ENCODE results near the gene TBC1D30.
A peak's percentile ranks its signal among the peaks of the same experiment; 100 is the strongest.
"Not testable (repeated sequence)": the region's sequence is repeated elsewhere in the genome, so short reads cannot be mapped to it uniquely, and the experiment has no call there.

TBC1D30 gene, protein sequence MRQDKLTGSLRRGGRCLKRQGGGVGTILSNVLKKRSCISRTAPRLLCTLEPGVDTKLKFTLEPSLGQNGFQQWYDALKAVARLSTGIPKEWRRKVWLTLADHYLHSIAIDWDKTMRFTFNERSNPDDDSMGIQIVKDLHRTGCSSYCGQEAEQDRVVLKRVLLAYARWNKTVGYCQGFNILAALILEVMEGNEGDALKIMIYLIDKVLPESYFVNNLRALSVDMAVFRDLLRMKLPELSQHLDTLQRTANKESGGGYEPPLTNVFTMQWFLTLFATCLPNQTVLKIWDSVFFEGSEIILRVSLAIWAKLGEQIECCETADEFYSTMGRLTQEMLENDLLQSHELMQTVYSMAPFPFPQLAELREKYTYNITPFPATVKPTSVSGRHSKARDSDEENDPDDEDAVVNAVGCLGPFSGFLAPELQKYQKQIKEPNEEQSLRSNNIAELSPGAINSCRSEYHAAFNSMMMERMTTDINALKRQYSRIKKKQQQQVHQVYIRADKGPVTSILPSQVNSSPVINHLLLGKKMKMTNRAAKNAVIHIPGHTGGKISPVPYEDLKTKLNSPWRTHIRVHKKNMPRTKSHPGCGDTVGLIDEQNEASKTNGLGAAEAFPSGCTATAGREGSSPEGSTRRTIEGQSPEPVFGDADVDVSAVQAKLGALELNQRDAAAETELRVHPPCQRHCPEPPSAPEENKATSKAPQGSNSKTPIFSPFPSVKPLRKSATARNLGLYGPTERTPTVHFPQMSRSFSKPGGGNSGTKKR

DNA sequence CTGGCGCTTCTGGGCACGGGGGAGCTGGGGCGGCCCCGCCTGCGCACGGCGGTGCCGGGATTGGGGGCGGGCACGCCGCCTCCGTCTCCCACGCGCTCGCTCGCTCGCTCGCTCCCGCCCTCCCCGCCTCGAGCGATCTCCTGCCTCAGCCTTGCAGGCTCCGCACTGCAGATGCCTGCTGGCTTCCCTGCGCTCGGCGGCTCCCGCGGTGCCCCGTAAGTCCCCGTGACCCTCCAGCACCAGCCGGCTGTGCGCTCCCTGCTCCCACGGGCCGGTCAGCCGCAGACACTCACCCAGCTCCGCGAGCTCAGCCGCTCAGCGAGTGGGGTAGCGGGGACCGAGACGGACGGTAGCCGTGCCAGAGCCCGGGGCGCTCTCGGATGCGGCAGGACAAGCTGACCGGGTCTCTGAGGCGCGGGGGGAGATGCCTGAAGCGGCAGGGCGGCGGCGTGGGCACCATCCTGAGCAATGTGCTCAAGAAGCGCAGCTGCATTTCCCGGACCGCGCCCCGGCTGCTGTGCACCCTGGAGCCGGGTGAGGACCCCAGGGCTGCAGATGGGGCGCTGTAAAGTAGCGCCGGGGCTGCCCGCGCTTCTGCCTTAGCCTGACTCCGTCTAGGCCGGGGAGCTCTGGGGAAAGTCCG, at the start of gene TBC1D30:
TBC1D30 (plus strand) TSS at position 148 of the 643 bp plus-strand sequence; CDS start at position 381, 233 bp downstream.
- DNase-seq, result peak; percentile 81

DNA sequence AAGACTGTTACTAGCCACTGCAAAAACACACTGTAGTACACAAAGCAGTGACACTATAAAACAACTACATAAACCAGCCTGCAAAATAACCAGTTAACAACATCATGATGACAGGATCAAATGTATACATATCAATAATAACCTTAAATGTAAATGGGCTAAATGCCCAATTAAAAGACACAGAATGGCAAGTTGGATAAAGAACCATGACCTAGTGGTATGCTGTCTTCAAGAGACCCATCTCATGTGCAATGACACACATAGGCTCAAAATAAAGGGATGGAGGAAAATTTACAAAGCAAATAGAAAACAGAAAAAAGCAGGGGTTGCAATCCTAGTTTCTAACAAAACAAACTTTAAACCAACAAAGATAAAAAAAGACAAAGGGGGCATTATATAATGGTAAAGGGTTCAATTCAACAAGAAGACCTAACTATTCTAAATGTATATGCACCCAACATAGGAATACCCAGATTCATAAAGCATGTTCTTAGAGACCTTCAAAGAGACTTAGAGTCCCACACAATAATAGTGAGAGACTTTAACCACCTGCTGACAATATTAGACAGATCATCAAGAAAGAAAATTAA, 49.2 kb upstream of the TBC1D30 start:
- not testable (repeated sequence) for DNase-seq

DNA sequence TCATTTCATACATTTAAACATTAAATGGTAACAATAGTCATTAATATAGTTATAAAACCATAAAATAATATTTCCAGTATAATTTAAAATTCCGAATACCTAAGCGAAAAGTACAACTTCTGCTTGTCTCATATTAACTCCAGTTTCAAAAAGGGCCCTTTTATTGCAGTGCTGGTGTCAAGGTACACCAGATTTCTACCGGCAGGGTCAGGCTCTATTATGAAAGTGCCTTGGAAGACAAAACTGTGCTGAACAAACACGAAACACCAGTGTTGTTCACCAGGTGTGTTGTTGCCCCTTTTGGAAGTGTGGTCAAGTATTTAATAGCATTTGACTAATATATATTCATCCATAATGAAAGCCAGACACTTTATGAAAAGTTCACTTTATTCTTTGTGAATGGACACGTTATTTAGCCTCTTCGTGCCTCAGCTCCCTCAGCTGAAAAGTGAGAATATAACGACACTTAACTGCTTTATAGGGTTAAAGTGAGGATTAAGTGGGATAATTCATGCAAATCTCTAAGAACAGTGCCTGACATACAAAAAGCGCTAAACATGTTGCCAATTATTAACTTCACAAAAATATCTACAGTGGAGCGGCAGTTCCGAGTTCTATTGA, 45.0 kb upstream of the TBC1D30 start:
- DNase-seq, result no peak

DNA sequence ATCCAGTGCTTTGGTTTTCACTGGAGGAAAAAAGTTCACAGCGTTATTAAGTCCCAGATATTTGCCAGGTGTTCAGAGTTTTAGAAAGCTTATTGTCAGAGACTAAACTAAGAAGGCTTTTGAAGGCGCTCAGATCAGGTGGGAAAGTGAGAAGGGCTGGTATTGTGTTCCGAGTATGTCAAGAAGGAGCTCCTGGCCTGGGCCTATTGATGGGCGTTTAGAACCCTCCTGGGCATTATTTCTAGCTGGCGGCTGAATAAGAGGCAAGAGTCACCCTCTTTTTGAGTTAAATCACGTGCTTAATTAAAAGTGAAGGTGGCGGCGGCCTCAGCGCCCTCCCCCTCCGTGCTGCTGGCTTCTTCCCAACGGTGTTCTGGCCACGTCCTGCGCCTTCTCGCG, 44.3 kb upstream of the TBC1D30 start:
- peak; percentile 65 for DNase-seq

DNA sequence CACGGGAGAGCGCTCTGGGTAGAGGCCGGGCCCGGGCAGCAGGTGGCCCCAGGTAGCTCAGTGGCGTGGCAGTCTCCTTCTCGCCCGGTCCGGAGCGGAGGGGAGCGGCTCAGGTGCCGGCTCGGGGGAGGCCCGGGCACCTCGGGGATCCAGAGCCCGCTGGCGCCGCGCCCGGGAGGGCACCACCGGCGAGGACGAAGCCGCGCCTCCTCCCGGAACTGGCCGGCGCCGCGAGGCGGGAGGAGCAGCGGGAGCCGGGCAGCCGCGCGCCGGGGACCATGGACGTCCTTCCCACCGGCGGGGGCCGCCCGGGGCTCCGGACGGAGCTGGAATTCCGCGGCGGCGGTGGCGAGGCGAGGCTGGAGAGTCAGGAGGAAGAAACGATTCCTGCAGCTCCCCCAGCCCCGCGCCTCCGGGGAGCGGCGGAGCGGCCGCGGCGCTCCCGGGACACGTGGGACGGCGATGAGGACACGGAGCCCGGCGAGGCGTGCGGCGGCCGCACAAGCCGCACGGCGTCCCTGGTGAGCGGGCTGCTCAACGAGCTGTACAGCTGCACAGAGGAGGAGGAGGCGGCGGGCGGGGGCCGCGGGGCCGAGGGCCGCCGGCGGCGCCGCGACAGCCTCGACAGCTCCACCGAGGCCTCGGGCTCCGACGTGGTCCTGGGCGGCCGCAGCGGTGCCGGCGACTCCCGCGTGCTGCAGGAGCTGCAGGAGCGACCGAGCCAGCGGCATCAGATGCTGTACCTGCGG, 43.7 kb upstream of the TBC1D30 start:
- peak; percentile 80 for DNase-seq

DNA sequence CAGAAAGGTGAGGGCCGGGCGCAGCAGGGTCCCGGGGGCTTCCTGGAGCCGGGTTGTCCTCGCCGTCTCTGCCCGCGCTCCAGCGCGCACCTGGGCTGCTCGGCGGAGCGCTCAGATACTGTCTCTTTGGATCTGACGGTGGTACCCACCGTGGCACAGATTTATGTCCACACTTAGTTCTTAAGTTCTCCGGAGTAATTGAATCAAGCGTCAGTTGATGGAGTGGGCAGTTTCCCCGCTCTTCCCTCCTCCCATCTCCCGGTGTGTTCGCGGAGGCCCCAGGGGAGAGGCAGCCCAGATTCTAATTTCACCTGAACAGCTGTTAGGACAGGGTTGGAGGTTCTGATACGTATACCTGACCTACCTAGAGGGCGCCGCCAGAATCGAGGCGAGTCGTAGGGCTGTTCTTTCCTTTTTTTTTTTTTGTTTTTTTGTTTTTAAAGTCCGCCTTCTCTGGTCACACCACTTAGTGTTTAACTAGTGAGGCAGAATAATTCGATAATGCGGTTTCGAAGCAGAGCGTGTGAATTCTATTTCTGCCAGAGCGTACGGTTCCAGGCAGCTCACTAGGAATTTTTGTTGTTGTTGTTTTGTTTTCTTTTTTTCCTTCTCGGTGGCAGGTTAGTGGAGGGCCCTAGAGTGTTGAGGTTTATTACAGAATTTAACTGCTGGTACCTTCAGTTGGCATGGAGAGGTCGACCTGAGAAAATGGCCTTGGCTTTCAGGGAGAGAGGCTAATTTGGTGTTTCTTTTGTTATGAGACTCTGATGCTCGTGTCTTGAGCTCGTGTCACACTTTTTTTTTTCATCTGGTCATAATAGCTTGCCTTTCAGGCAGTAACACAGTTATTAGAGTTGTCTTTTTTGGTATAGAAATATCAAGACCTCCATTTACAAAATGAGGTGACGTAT, 42.9 kb upstream of the TBC1D30 start:
- DNase-seq, result peak; percentile 89

DNA sequence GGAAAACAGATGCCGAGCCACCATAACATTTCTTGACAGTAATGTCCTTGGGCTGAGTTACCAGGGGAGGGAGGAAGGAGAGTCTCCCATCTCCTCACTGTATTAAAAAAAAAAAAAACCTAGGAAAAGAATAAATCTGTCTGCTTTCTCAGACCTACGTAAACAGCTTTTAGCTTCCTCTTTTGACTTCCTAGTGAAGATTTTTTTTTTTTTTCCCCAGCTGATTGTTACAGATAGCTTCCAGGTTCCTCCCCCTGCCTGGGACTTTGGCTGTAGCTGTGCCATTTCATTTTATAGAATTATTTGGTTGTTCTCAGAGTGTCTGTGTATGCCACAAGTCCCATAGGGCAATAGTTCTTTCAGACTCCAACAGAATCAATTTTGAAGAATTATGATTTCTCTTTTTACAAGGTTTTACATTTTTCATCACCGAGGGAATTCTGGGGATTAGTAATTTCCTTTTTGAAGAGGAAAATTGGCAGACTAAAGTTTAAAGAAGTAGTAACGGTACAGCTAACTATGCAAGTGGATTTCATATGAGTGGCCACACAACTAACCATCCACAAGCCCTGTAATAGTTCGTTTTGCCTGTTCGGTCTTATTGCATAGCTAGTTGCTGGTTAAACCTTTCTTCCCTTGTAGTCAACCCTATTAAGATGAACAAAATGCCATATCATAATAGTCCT, 42.1 kb upstream of the TBC1D30 start:
- peak; percentile 26 for DNase-seq

DNA sequence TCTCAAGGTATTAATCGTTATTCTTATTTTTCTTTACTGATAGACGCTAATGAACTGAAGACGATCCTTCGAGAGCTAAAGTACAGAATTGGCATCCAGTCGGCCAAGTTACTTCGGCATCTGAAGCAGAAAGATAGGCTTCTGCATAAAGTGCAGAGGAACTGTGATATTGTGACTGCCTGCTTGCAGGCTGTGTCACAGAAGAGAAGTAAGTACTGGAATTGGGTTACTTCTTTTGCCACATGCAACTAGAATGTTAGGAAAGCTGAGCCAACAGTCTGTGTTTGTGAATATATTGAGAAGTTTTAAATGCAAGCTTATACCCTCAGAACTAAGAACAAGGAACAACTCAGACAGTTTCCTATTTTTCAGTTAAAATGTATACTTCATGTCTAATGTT, 38.6 kb upstream of the TBC1D30 start:
- no peak for DNase-seq

DNA sequence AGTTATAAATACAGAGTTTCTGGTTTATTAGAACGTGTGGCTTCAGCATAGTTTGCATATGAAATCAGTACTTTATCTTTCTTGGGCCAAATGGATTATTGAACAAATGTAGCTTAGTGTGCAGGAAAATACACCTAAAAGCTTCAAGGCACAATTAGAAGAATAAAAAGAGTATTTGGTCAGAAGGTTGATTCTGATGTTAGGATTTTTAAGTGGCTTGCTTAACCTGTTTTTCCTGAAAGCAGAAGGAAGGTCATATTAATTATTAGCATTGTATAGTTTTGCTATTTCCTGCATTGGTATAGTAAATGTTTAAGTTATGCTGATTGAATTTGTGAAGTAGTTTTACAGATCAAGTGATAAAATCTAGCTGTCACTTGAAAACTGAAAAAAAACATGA, 34.3 kb upstream of the TBC1D30 start:
- no peak for DNase-seq

DNA sequence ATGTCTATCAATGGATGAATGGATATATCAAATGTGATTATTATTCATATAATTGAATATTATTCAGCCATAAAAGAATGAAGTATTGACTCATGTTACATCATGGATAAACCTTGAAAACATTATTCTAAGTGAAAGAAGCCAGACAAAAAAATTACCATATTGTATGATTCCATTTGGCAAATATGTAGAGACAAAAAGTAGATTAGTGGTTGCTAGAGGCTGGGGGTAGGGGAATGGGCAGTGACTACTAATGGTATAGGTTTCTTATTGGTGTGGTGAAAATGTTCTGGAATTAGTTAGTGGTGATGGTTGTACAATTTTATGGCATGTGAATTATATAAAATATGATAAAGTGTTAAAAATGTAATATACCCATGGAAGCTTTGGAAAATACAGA, 33.4 kb upstream of the TBC1D30 start:
- DNase-seq, result no peak

DNA sequence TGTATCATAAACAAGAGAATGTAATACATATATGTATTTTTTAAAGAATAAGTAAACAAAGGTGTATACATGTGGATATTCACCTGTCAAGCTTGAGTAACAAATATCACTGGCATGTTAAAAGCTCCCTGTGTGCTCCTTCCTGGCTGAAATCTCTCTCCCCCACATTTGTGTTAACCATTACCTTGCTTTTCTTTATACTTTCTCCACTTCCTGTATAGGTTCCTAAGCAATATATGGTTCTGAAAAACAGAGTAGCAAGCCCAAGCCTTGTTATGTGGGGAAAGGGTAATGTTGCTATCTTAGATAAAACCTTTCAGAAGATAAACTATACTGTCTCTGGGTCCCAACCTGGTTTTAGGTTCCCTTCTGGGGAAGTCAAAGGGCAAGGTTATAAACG, 32.3 kb upstream of the TBC1D30 start:
- no peak for DNase-seq

DNA sequence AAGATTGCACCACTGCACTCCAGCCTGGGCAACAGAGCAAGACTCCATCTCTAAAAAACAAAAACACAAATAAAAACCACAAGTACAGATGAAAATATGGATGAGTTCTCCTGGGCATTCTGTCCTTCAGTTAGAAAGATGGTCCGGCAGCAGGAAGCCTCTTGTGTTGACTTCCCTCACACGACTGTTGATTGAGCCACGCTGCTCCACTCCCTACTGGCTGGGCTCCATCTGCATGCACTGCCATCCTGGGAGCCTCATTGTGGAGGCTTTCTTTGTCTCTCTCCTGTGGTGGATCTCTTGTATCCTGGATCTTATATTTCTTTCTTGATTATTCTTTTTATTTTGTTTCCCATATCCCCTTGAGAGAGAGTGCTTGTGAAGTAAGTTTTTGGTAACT, 30.8 kb upstream of the TBC1D30 start:
- no peak for DNase-seq

DNA sequence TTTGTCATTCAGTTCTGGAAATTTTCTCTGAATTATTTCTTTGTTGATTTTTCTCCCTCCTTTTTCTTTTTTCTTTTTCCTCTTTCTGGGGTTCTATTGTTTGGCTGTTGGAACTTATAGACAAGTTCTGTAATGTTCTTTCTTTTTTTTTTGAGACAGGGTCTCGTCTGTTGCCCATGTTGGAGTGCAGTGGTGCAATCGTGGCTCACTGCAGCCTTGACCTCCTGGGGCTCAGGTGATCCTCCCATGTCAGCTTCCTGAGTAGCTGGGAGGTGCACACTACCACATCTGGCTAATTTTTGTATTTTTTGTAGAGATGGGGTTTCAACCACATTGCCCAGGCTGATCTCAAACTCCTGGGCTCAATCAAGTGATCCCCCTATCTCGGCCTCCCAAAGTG, 30.1 kb upstream of the TBC1D30 start:
- DNase-seq, result no peak

DNA sequence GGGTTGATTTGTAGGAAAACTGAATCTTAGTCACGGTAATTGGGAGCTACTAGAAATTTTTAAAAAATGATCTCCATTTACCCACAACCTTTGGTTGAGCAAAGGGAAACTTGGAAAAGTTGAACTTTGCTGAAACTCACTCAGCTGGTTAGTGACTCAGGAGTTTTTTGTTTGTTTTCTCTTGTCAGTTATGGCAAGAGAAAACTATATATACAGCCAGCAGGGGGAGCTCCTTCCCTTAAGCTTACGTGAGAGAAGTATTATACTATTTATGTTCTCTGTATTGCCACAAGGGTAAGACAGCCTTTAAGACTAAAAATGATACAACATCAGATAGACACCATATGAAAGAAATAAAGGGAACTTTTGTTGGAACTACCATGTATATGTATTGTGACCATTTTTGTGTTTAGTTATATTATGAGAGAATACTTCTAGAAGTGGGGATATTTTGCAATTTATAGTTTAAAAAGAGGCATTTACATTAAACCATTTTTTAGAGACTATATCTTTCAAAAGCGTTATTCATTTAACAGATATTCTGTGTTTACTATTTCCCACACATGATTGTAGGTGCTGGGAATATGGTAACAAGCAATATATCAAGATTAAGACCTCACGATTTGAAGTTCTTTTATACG, 28.1 kb upstream of the TBC1D30 start:
- DNase-seq, result peak; percentile 92

DNA sequence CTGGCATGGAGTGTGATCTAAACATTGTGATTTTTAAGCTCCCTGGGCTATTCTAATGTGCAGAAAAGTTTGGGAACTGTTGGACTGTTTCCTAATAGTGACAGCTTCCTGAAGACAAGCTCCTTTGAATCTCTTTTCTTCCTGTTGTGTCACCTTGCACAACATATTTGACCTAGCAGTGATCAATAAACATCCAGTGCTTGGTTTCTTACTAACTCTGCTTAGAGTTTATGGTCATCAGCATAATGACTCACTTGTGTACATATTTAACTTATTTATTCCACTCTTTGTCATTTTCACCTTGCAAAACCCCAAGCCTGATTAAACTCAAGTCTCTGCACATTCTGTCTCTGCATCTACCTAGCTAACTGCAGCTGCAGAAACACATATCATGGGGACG, 27.3 kb upstream of the TBC1D30 start:
- no peak for DNase-seq

DNA sequence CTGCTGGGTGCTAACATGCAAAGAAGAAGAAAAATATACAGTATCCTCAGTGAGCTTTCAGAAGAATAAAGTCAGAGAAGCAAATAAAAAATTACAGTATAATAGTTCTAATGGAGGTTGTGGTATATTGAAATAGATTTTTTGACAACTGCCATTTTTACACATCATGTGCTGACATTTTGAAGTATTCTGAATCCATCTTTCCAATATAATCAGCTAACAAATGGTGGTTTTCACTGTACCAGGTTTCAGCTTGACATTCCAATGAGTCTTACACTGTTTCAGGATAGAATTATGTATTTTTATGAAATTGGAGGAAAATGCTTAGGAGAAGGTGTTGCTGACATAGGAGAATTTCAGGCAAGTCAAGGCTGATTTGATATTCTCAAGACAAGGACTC, 26.3 kb upstream of the TBC1D30 start:
- no peak for DNase-seq

DNA sequence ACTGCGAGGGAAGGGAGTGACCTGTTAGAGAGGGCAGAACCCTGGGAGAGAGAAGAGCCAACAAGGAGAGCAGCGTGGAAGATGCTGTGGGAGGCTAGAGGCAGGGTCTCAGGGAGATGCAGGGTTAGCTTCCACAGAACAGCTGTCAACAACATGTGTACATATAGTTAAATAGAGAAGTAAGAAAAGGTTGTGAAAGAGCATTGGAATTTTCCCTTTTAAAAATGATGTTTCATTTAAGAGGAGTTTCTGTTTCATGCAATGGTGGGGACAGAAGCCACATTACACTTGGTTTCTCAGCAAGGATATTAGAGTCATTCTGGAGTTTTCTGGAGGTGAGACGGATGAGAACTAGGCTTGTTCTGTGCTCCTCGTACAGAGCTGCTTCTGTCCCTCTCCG, 23.8 kb upstream of the TBC1D30 start:
- DNase-seq, result no peak

DNA sequence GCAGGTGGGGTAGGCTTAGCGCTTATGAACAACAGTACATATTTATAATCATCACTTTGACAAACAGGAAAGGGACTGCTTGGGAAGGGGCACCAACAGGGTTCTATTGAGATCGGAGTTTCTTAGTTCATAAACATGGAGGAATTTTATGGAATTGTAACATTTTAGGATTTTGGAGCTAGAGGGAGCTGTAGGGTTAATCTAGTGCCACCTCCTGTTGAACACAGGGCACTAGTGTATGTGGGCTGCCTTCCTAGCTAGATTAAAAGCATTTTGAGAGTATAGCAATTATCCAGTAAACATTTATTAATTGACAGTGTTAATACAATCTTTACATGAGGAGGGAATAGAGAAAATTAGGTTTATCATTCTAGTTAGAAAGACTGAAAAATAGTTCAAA, 23.1 kb upstream of the TBC1D30 start:
- no peak for DNase-seq

DNA sequence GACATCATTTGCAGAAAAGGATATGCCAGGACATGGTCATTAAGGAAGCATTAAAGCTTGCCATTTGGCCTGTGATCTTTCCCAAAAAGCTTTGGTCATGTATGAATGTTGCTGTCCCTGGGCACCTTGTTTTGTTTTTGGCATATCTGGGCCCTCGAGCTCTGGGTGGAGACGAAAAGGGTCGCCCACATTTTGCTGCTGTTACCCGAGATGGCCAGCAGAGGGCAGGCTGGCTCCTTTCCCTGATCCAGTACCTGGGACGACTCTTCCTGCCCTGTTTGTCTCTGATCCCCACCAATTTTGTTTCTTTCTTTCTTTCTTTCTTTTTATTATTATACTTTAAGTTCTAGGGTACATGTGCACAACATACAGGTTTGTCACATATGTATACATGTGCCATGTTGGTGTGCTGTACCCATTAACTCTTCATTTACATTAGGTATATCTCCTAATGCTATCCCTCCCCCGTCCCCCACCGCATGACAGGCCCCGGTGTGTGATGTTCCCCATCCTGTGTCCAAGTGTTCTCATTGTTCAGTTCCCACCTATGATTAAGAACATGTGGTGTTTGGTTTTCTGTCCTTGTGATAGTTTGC, 22.2 kb upstream of the TBC1D30 start:
- peak; percentile 70 for DNase-seq

All from eye (tissue), 1 donor.